Embryonic facial prominence (tissue), 1 donor: Measurements from ENCODE around the gene SLC24A4.
"Not testable (repeated sequence)": the region's sequence is repeated elsewhere in the genome, so short reads cannot be mapped to it uniquely, and the experiment has no call there.

ENCODE experiments used
- DNase-seq: peaks from one replicate; pipeline ENCODE4 v3.0.0-alpha.2; 2016; ENCODE audit errors: extremely low spot score

SLC24A4 gene

DNA sequence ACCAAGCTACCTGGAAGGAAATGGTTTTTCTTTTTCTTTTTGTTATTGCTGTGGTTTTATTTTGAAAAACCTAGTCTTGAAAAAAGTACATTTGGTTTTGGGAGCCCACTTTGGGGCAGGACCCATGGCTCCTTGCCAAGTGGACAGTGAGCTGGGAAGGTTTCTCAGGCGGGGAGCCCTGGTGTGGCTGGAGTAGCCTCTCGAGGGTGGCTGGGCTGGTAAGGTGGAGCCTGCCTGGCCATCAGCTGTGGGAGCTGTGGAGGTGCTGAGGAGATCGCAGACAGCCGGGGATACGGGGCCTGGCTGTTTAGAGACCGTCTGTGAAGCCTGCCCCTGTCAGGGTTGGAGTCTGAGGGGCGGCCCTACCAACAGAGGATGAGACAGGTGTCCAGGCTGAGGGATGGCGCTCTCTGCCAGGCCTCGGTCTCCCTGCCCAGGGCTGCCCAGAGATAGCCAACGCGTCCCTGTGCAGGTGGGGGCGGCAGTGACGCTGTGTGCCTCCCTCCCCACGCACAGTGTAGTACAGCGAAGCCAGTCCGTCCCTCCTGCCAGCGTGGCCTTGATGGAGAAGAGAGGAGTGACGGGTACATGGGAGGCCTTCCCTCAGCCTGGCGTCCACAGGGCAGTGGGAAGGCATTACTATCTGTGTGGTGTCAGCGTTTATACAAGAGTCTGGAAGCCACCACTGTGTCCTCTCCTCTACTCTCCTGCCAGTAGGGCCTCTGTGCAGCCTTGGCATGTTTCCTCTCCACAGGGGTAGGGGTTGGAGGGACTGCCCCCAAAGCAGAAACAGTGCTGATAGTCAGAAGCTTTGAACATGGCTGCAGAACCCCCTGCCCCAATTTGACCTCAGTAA is 196.5 kb downstream of the SLC24A4 start:
- DNase-seq = no peak

DNA sequence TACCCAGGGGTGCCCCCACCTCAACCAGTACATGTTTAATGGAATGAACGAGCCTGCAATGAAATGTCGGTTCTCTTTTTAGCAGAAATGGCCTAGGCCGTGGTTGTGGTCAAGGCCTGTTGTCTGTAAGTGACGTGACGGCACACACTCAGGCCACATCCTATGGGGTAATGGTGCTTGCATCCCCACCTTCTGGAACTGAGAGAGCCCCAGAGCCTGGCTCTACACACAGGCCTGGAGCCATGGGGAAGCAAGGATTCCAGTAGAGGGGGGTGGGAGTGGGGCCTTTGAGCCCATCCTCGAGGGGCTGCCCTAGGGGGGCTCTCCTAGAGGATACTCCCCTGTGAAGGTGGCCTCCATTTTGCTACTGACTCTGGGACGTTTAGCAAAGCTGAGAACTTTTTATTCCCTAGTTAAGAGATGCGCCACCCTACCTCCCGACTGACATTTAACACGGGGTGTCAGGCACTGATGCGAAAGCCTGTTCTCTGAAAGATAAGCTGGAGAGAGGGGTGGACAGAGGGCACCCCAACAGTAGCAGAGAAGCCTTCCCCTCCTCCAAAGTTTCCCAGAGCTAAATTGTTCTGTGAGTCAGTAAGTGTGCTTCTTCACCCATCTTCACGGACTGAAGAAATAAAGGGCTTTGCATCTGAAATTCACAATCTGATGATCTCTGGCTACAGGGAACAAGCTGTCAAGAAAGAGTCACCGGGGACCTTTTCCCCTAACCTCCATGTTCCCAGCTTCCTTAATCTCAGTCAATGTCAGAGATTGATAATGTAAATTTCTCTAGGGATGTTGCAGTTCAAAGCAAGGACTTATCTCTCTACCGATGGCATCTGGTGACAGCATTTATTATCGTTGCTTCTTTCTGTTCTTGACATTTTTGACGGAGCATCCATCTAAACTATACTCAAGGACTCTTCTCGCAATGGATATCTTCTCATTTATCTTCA is 197.4 kb downstream of the SLC24A4 start:
- DNase-seq = no peak

DNA sequence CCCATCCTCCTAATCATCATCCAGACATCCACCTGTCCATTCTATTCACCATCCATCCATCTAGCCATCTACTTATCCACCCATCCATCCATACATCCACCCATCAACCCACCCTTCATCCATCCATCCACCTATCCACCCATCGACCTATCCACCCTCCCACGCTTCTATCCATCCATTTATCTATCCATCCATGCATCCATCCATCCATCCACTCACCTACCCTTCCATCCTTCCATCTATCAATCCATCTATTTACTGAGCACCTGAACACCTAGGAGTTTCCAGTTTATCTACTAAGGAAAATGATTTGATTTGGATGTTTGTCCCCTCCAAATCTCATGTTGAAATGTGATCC is 198.1 kb downstream of the SLC24A4 start:
- DNase-seq = no peak

DNA sequence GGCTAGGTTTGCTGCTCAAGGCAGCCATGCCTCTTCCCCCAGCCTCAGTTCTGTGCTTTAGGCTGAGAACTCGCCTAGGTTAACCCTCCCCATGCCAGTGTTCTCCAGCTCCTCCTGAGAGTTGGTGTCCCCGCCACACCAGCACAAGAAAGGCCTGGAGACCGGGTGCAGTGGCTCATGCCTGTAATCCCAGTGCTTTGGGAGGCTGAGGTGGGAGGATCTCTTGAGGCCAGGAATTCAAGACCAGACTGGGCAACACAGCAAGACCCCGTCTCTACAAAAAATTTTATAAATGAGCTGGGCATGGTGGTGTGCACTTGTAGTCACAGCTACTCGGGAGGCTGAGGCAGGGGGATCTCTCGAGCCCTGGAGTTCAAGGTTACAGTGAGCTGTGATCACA is 200.8 kb downstream of the SLC24A4 start:
- DNase-seq = no peak

DNA sequence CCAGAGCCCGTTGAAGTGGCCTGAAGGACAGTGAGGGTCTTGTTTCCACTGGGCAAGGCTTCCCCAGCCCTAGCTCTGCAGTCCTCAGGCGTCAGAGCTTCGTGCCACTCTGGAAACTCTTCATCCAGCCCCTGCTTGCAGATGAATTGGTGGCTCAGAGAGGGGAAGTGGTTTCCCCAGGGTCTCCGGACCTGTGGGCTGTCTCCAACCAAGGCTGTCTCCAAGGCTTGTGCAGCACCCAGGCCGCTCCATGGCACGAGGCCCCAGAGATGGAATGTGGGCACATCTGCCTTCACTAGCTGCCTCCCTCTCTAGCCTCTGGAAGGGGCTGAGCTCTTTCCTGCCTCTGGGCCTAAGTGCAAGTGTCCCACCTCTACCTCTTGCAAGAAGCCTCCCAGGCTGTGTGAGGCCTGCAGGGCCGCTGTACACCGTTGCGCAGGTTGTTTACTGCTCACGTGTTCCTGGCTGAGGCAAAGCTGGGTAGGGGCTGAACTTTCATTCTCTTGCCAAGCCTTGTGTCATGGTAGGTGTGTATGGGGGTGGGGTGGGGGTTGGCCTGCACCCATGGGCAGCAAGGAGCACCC is 201.7 kb downstream of the SLC24A4 start:
- DNase-seq = no peak

DNA sequence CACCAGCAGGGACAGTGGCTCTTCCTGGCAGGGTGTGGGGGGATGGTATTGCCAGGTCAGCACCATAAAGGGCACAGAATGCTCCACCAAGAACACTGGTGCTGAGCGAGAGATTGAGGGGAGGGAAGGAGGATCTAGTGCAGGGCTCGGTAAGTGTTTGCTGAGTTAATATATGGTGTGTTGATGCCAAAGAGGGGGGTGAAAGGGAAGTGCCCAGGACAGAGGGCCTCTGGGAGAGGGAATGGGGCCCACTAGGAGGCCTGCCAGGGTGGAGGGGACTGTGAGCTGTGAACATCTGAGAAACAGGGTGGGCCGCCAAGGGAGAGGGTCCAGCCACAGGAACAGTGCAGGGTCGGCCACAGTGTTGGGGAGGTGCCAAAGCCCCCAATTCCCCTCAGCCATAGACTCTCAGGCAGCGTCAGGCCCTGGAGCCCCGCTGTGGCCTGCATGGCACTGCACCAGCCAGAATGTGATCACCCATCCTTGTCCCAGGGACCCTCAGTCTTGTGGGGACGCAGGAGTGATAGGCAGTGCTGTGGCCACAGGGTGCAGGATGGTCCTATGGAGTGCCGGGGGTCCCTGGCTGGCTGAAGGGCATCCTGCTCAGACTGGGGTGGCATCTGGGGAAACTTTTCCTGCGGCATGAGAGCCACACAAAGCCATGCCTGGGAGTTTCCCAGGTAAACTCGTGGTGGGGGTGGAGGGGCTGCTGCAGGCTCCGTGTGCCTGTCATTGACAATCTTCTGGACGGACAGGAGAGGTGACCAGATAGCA is 202.5 kb downstream of the SLC24A4 start:
- DNase-seq = no peak

DNA sequence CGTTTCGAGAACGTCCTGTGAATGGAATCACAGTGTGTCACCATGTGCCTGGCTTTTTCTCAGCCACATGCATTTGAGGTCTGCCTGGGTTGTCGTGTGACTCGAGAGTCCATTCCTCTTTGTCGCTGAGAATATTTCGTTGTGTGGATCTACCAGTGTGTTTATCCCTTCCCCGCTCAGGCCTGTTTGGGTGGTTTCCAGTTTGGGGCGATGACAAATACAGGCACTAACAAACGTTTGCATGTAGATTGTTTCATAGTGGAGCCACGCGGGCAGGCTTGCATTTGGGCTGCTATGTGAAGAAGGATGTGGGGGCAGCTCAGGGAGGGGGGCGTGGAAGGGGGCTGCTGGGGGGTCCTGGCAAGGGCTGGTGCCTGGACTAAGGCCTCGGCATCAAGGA is 204.8 kb downstream of the SLC24A4 start:
- DNase-seq = no peak

DNA sequence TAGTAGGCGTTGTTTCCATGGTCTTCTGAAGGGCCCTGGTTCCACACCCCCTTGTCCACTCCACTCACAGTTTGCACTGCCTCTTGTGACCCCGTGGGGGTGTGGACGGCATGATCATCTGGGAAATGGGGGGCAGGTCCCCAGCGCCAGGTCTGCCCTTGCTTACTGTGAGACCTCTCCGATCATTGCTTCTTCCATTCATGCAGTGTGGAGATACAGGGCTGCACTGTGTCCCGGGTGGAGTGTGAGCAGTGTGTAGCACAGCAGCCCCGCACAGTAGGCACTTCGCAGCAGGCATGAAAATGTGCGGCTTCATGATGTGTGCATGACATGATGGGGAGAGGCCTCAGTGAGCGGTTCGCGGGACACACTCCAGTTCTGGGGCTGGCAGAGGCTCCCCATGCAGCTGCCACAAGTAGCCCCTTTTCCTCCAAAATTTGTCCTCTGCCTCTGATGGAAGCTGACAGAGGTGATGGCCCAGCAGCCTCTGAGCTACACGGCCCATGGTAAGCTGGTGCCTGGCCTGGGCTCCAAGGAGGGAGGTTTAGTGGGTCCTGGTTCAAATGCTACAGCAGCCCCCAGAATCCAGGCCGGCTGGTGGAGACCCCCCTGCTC is 205.6 kb downstream of the SLC24A4 start:
- no peak for DNase-seq

DNA sequence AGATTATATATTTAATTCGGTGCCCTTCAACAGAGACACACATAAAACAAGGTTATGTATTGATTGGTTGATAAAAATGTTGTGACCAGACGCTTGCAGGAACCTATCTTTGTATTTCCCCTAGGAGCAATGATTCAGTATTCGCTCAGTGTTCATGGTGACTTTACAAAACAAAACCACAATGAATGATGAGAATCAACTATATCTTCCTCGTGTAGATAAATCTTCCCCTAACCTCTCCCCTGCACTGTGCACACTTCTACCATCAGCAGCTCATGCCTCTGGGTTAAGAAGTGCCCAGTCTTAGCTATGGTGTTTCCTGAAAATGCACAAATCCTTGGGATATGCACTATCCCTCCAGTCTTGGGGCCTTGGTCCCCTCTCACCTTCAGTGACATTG is 206.9 kb downstream of the SLC24A4 start:
- no peak for DNase-seq

DNA sequence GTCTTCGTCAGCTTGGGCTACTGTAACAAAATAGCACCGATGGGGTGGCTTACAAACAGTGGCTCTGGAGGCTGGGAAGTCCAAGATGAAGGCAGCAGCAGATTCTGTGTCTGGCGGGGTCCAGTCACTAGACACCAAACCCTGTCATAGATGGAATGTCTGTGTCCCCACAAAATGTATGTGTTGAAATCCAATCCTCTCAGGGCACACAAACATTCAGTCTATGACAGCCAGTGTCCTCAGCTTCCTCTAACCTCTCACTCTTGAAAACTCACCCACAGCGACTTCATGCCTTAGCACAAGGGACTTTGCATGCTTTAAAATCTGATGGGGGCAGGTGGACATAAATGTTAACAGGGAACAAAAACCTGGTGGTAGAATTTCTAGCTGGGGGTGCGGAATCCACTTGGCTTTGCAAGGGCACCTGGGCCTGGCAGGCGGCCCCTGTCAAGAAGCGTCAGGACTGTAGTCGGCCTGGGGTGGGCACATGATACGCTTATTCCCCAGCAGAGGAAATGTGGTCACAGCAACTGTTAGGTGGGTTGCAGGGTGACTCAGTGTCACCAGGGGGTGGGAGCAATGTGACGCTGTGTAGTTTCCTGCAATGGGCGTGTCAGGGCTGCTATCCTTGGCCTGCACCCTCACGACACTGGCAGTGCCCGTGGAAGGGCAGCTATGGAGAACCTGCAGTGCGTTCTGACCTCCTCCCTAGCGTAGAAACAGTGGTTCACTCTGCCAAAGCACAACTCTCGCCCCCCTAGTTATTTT is 208.3 kb downstream of the SLC24A4 start:
- no peak for DNase-seq

DNA sequence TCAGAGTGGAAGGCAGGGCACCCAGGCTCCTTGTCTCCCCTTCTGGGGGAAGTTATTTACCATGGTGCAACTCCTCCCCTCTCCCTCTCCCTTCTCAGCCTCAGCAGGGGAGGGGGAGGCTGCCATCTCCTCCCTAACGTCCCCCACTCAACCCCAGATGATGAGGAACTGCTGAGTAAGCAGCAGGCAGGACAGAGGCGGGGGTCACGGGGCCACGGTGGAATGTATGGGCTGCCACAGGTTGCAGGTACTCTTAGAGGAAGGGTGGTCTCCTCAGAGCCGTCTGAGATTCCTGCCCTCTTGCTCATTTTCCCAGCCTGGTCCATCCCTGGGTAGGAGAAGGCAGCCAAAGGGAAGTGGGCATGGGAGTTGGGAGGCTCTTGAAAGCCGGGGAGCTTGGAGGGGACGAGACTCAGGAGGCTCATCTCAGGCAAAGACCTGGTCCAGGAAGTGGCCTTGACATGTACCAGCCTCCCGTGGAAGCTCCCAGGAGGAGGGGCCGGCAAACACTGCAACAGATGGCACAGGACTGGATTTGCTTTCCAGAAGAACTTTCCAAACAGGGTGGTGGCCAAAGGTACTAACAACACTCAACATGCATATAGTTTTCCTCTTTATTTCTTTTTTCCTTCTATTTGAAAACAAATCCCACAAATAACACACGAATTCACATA is 209.7 kb downstream of the SLC24A4 start:
- no peak for DNase-seq

DNA sequence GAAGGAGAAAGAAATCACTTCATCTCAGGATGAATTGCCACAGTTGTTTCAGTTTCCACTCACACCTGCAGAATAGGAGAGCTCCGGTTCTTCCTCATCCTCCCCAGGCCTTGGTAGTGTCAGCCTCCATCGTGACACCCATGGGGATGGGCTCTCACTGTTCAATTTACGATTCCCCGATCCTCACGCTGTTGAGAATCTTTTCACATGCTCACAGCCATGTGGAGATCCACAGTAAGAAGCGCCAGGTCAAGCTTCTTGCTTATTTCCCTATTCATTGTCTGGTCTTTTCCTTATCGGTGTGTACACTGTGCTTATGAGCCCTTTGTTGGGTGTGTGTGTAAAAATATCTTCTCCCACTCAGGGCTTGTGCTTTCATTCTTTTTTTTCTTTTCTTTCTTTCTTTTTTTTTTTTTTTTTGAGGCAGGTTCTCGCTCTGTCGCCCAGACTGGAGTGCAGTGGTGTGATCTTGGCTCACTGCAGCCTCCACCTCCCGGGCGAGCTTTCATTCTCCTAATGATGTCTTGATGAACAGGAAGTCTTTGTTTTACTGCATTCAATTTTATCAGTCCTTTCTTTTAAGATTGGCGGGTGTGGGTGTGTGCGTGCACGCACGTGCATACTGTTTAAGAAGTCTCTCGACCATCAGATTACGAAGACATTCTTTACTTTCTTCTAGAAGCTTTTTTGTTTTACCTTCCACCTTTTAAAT is 212.1 kb downstream of the SLC24A4 start:
- no peak for DNase-seq

DNA sequence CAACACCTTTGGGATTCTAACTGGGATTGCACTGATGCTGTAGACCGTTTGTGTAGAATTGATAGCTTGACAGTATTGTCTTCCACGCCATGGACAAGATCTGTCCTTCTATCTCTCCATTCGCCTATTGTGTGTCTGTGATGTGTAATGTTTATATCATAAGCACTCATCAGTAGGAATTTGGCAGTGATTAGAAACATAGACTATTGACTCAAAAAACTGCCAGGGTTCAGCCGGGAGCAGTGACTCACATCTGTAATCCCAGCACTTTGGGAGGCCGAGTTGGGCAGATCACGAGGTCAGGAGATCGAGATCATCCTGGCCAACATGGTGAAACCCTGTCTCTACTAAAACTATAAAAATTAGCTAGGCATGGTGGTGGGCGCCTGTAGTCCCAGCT is 213.3 kb downstream of the SLC24A4 start:
- DNase-seq = not testable (repeated sequence)

DNA sequence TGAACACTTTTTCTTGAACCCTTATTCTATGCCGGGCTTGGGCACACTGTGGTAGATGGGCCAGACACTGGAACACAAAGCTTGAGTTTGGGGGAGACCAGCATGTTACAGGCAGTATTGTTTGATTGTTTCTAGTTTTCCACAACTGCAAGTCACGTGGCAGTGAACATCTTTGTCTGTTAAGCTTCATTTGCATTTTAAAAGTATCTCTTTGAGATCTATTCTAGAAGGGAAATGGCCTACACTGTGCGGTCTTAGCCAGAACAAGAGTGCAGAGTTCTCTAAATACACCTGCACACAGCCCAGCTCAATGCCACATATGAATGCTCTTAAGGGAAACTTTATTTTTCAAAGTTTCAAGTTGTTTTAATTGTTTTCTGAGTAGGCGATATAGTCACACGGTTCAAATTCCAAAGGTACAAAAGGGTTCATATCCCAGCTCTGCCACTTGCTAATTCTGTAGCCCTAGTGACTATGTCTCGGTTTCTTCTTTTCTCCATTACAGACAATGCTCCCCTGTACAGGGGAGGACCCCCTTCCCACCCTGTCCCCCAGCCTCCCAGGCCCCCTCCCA is 215.5 kb downstream of the SLC24A4 start:
- DNase-seq = no peak

DNA sequence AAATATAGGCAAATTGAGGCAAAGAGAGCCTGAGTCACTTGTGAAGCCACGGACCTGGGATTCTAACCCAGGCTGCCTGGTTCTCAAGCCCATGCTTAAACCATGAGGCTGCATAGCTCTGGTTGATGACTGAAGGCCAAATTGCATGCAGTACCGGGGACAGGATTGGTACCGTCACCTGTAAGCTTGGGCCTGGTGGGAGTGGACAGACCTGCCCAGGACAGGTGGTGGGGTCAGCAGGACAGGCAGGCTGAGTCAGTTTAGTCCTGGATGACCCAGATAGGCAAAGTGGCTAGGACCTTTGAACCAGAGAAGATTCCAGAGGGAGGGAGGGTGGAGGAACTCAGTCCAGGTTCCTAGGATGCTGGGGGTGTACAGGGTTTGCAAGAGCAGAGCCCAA is 216.5 kb downstream of the SLC24A4 start:
- no peak for DNase-seq

DNA sequence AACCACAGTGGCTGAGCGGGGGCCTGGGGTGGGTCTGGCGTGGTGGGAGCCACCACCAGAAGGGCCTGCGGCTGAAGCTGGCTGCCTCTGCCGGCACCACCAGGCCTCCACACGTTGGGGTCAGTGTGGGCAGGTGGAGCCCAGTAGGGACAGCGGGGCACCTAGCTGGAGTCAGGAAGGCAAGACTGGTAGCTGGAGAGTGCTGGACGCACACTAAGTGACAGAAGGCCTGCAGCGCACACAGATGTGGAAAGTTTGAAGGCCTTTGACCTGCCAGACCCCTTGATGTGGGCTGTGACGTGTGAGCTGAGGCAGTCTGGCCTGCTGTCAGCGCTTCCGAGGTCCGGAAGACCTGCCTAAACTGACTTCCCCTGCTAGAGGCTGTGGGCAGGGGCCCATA is 216.9 kb downstream of the SLC24A4 start:
- DNase-seq = no peak

DNA sequence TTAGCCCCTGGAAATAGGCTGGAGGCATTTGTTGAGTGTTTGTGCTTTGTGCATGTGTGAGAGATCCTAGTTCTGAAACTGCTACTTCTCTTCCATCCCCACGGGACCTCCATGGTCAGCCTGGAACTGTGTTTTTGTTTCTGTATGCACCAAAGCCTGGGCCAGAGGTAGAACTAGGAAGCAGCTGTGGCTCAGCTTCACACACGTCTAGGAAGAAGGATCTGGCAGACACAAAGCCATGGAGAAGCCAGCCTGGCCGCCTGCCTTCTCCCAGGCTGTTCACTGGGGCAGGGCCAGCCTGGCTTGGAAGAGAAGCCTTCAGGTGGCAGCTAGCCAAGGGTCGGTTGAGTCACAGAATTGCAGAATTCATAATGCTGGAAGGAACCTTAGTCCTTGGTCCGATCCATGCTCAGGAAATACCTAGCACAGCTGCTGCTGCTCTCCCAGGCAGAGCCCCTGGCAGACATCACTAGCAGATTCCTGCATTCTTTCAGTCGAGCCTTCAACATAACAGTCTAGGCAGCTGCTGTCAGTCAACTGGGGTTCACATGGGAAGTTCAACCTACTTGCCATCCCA is 217.6 kb downstream of the SLC24A4 start:
- DNase-seq = no peak

DNA sequence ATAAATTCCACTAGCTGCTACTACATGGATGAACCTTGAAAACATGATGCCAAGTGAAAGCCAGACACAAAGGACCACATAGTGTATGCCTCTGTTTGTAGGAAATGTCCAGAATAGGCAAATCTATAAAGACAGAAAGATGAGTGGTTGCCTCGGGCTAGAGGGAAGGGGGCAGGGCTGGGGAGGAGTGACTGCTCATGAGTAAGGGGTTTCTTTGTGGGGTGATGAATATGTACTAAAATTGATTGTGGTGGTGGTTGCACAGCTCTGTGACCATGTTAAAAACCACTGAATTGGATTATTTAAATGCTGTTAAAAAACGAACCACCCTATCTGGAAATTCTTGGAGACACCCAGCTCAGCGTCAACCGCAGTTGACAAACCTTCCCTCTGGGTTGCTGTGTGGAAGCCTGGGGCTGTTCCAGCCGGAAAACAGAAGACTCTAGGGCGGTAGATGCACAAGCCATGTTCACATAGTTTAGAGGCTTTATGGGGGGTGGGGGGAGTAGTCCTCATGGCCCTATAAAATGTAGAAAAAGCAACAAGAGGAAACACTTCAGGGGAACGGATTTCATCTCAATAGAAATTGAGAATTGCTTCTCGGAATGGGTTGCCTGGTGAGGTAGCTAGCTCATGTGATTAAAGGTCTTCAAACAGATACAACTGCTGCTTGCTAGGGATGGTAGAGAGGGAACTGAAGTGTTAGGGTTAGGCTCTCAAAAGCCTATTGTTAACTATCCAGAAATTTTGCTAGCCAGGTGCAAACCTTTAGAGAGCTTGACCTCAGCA is 220.0 kb downstream of the SLC24A4 start:
- no peak for DNase-seq
